Fibroblast of pulmonary artery (primary cell): Measurements from ENCODE around the gene SEMA5A.

Source experiments
- DNase-seq: peaks from one replicate; pipeline ENCODE4 v3.0.0-alpha.2; 2010; ENCODE audit warnings: low read depth
- H3K4me3 ChIP-seq: replicated peaks from 2 replicates; pipeline ENCODE4 v1.5.1; 2011; ENCODE audit warnings: low read depth, mild to moderate bottlenecking, control low read depth, low read length, moderate library complexity
- CTCF ChIP-seq: IDR thresholded peaks from 2 replicates; pipeline ENCODE4 v1.5.1; 2011; ENCODE audit warnings: mild to moderate bottlenecking, control low read depth, low read length, inconsistent platforms; ENCODE audit errors: missing control alignments

SEMA5A gene

GRCh38 chr5:9176641-9177040 is 369.2 kb downstream of the SEMA5A start:
- DNase-seq: no peak
- no peak overlapping the region for H3K4me3 ChIP-seq
- TF ChIP-seq CTCF: no peak

DNA sequence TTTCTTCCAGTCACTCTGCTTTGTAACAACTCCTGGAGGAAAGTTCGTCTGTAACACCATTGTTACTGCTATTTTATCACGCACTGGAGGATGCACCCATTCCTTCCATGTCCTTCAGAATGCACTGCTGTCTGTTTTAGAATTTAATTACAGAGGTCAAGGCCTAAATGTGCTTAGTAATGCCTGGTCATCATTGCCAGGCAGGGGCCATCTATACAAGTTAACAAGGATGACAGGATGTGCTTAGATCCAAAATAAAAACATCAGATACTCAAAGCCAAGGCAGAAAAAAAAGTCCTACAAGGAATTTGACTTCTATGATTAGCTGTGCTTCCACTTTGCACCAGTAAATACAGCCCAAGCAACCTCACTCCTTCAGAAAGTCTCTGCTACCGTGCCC is 371.4 kb downstream of the SEMA5A start:
- DNase-seq: no peak
- TF ChIP-seq CTCF: no peak

GRCh38 chr5:9173281-9174048 is 372.4 kb downstream of the SEMA5A start:
- peak; percentile 87 for DNase-seq
- TF ChIP-seq CTCF: no peak
- H3K4me3 ChIP-seq: no peak overlapping the region

More for the DNA sequence above, 371.4 kb downstream of the SEMA5A start:
- no peak overlapping the region for H3K4me3 ChIP-seq

DNA sequence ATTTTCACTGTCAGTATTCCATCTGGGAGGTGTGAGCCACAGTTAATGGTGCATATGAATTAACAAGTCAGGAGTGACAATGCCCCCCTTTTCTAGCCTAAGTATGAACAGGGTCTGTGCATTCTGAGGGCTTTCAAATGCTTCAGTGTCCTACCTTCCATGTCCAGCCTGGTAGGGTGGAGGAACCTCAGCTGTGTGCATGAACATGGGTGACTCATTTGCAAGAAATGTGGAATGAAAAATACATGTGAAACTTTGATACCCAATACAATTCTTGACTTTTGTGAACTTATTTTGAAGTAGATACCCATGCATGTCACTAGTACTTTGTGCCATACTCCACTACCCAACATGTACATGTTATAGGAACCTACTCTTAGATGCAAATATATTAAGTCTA is 375.8 kb downstream of the SEMA5A start:
- H3K4me3 ChIP-seq: no peak overlapping the region
- TF ChIP-seq CTCF: no peak
- no peak for DNase-seq

GRCh38 chr5:9169557-9169902 is 376.3 kb downstream of the SEMA5A start:
- H3K4me3 ChIP-seq: no peak overlapping the region
- TF ChIP-seq CTCF: no peak
- DNase-seq: no peak

GRCh38 chr5:9168791-9169556 is 376.9 kb downstream of the SEMA5A start:
- no peak overlapping the region for H3K4me3 ChIP-seq
- DNase-seq: peak; percentile 17
- no peak for TF ChIP-seq CTCF
